ENCODE results near the gene CFAP46. TPM values are rescaled to one million over a fixed set of nuclear protein-coding genes. Genes with fewer than 3 reads are reported as not detected.

The CFAP46 gene
- total RNA-seq, 1 donor from 2014 or later = 4.4 TPM

DNA sequence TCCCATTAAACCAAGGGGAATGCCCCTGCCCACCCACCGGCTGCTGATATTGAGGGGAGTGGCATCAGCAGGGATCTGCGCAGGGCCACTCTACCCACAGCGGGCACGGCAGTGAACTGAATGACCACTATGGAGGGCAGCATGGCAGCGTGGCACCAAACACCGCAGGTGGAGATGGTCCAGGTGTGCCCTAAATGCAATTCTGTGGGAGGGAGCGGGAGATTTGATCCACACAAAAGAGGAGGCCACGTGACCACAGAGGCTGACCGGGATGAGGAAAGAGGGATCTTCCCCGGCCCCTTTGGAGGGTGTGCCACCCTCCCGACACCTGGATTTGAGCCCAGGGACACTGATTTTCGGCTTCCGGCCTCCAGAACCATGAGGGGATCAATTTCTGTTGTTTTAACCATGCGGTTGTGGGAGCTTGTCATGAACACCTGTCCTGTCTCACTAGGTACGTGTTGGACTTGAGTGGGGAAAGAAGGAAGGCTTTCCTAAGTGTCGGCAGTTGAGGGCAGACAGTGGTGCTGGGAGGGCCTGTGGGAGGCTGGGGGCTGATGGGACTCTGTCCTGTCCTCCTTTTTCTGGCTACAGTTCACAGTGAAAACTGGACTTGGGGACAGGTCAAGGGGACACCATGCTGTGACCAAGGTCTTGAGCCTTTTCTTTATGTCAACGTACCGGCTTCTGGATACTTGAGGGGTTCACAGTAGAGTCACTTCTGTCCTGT is 66.1 kb downstream of the CFAP46 start:
- no peak overlapping the region for H3K4me3 Mint-ChIP-seq
- peaks cover 31% of the 10 kb centered on the region for H3K27me3 Mint-ChIP-seq (ENCODE audit: low read depth)
- H3K36me3 Mint-ChIP-seq (ENCODE audit: low read depth) = no peaks in the 10 kb centered on the region
- no peaks in the 10 kb centered on the region for H3K4me1 Mint-ChIP-seq
- peaks cover 2% of the 10 kb centered on the region for H3K9me3 Mint-ChIP-seq
- DNase-seq (ENCODE audit: low read depth, low spot score) = no peak
- TF ChIP-seq, protein P1, sequence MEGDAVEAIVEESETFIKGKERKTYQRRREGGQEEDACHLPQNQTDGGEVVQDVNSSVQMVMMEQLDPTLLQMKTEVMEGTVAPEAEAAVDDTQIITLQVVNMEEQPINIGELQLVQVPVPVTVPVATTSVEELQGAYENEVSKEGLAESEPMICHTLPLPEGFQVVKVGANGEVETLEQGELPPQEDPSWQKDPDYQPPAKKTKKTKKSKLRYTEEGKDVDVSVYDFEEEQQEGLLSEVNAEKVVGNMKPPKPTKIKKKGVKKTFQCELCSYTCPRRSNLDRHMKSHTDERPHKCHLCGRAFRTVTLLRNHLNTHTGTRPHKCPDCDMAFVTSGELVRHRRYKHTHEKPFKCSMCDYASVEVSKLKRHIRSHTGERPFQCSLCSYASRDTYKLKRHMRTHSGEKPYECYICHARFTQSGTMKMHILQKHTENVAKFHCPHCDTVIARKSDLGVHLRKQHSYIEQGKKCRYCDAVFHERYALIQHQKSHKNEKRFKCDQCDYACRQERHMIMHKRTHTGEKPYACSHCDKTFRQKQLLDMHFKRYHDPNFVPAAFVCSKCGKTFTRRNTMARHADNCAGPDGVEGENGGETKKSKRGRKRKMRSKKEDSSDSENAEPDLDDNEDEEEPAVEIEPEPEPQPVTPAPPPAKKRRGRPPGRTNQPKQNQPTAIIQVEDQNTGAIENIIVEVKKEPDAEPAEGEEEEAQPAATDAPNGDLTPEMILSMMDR (conservative IDR thresholded peaks at IDR 0.05) = no peak
- H3K27ac Mint-ChIP-seq (ENCODE audit: unreplicated experiment) = no peak overlapping the region

DNA sequence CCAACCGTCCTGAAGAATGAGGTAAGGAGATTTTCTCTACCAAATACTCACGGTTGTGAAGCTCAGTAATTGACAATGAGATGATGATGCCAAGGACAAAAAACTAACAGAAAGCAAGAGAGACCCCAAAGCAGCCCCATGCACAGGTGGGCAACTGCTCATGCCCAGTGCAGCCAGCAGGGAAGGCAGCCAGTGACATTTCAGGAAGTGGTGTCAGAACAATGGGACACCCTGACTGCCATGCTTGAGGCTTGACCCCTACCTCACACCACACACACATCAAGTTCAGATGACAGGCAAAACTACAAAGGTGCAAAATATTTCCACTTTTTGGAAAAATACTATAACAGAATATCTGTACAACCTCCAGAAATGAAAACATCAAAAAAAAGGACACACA is 66.9 kb downstream of the CFAP46 start:
- Mint-ChIP-seq H3K4me1 (no peaks in the 10 kb centered on the region), H3K4me3 (no peak overlapping the region), H3K9me3 (peaks cover 4% of the 10 kb centered on the region), H3K27ac (ENCODE audit: unreplicated experiment) (no peak overlapping the region), H3K36me3 (ENCODE audit: low read depth) (no peaks in the 10 kb centered on the region), H3K27me3 (ENCODE audit: low read depth) (peaks cover 37% of the 10 kb centered on the region)
- no peak for DNase-seq (ENCODE audit: low read depth, low spot score)
- TF ChIP-seq, protein P1 (conservative IDR thresholded peaks at IDR 0.05) = no peak

DNA sequence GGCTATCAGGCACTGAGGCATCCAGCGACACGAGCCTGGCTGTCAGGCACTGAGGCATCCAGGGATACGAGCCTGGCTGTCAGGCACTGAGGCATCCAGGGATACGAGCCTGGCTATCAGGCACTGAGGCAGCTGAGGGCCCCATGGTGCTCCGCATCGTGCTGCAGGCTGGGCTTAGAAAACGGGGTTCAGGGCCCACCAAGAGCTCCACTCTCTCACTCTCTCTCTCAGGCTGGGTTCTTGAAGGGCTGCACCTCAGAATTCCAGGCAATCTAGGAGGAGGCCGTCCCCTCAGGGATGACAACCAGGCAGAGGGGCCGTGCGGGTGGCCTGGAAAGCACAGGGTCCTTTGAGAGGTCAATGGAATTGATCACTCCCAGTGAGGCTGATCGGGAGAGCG is 69.0 kb downstream of the CFAP46 start:
- Mint-ChIP-seq H3K36me3 (ENCODE audit: low read depth) (no peaks in the 10 kb centered on the region), H3K27me3 (ENCODE audit: low read depth) (peaks cover 40% of the 10 kb centered on the region), H3K4me3 (no peak overlapping the region), H3K27ac (ENCODE audit: unreplicated experiment) (no peak overlapping the region), H3K4me1 (no peaks in the 10 kb centered on the region), H3K9me3 (peaks cover 4% of the 10 kb centered on the region)
- DNase-seq (ENCODE audit: low read depth, low spot score) = no peak
- TF ChIP-seq, protein P1 (conservative IDR thresholded peaks at IDR 0.05) = no peak

DNA sequence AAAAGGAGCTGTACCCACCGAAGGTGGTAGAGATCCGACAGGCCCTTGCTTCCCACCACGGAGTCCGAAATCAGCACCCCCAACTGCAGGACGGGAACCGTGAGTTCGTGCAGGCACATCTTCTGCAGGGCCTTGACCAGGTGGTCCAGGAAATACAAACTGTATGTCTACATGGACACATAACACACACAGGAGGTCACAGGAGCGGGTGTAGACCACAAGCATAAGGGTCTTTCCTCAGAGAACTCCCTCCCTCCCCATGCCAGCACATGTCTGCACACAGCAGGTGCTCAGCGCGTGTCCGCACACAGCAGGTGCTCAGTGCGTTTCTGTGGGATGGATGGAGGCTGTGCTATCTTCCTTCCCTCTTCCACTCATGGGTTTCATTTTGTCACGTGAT is 69.7 kb downstream of the CFAP46 start:
- H3K9me3 Mint-ChIP-seq = peaks cover 4% of the 10 kb centered on the region
- TF ChIP-seq, protein P1 (conservative IDR thresholded peaks at IDR 0.05) = no peak
- no peak for DNase-seq (ENCODE audit: low read depth, low spot score)

DNA sequence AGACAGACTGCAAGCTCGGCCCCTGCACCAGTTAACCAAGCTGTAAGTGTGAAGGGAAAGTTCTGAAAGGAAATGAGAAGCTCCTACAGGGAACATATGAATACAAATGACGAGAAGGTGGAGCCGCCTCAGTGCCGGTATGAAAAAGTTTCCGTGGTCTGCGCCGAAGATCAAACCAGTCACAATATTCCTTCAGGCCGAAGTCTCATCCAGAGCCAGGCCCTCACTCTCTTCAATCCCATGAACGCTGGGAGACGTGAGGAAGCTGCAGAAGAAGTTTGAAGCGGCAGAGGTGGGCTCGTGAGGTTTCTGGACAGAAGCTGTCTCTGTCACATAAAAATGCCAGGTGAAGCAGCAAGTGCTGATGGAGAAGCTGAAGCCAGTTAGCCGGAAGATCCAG is 71.9 kb downstream of the CFAP46 start:
- H3K36me3 Mint-ChIP-seq (ENCODE audit: low read depth) = no peaks in the 10 kb centered on the region
- no peak overlapping the region for H3K27ac Mint-ChIP-seq (ENCODE audit: unreplicated experiment)
- DNase-seq (ENCODE audit: low read depth, low spot score) = no peak
- H3K4me3 Mint-ChIP-seq = no peak overlapping the region
- peaks cover 4% of the 10 kb centered on the region for H3K9me3 Mint-ChIP-seq
- TF ChIP-seq, protein P1 (conservative IDR thresholded peaks at IDR 0.05) = no peak
- peaks cover 33% of the 10 kb centered on the region for H3K27me3 Mint-ChIP-seq (ENCODE audit: low read depth)
- H3K4me1 Mint-ChIP-seq = peaks cover 8% of the 10 kb centered on the region

More for the DNA sequence above, 69.7 kb downstream of the CFAP46 start:
- Mint-ChIP-seq H3K27me3 (ENCODE audit: low read depth) (peaks cover 40% of the 10 kb centered on the region), H3K4me1 (peaks cover under 1% of the 10 kb centered on the region), H3K27ac (ENCODE audit: unreplicated experiment) (no peak overlapping the region), H3K4me3 (no peak overlapping the region), H3K36me3 (ENCODE audit: low read depth) (no peaks in the 10 kb centered on the region)

Measured in neural crest cell (in vitro differentiated cells).